DND-41 (cell line): ENCODE data around the gene KCNH2.

Experiments used
- ATAC-seq: fragments of 200-7000 bp; cut with Tn5 transposase; 3 replicates; pipeline ENCODE4 v1.9.1; 2021; ENCODE audit warnings: low read depth; ENCODE audit not compliant: insufficient read depth
- DNase-seq: peaks from one replicate; pipeline ENCODE4 v3.0.0-alpha.2; 2020
- H2AFZ ChIP-seq: 2 replicates; pipeline ENCODE4 v1.6.0; 2012; ENCODE audit warnings: low read depth, low read length
- H3K27ac ChIP-seq: 2 replicates; pipeline ENCODE4 v1.5.1; 2012; ENCODE audit warnings: low read length, inconsistent platforms
- H3K27me3 ChIP-seq: fragments of 200-600 bp; sonication (generic); 2 replicates; pipeline ENCODE4 v1.6.0; 2012; ENCODE audit warnings: low read length, mild to moderate bottlenecking, inconsistent platforms; ENCODE audit not compliant: insufficient read depth, poor library complexity
- H3K36me3 ChIP-seq: 2 replicates; pipeline ENCODE4 v1.5.1; 2012; ENCODE audit warnings: low read length, inconsistent platforms; ENCODE audit not compliant: insufficient read depth
- H3K4me1 ChIP-seq: 2 replicates; pipeline ENCODE4 v1.5.1; 2012; ENCODE audit warnings: mild to moderate bottlenecking, low read length; ENCODE audit not compliant: insufficient read depth
- H3K4me2 ChIP-seq: 2 replicates; pipeline ENCODE4 v1.6.0; 2012; ENCODE audit warnings: mild to moderate bottlenecking, moderate library complexity, low read length, inconsistent platforms; ENCODE audit not compliant: insufficient read depth
- H3K4me3 ChIP-seq, 2 experiments: fragments of 200-600 bp in 1 of 2; shearing (Covaris generic) in 1 of 2; 2 replicates each; pipeline ENCODE4 v1.5.1; 2012 to 2016; ENCODE audit warnings: inconsistent platforms in 2 of 2, low read length in 2 of 2, mild to moderate bottlenecking in 2 of 2, low read depth in 1 of 2, moderate library complexity in 1 of 2
- H3K79me2 ChIP-seq: 2 replicates; pipeline ENCODE4 v1.6.0; 2012; ENCODE audit warnings: low read length, inconsistent platforms; ENCODE audit not compliant: insufficient read depth
- H3K9ac ChIP-seq: 2 replicates; pipeline ENCODE4 v1.6.0; 2012; ENCODE audit warnings: low read depth, mild to moderate bottlenecking, inconsistent platforms, low read length, moderate library complexity
- H3K9me3 ChIP-seq: 2 replicates; pipeline ENCODE4 v1.5.1; 2012; ENCODE audit warnings: low read length, moderate library complexity, mild to moderate bottlenecking, inconsistent platforms; ENCODE audit not compliant: insufficient read depth, severe bottlenecking
- H4K20me1 ChIP-seq: 2 replicates; pipeline ENCODE4 v1.6.0; 2012; ENCODE audit warnings: low read length; ENCODE audit not compliant: insufficient read depth
- EZH2 ChIP-seq: IDR thresholded peaks from 3 replicates; pipeline ENCODE4 v1.6.1; 2012; ENCODE audit warnings: borderline replicate concordance, low read depth, mild to moderate bottlenecking, moderate library complexity, low read length, inconsistent platforms; ENCODE audit not compliant: severe bottlenecking
- TF ChIP-seq, protein P1 (sequence below): IDR thresholded peaks from 2 replicates; pipeline ENCODE4 v1.5.1; 2012; ENCODE audit warnings: borderline replicate concordance, low read length, moderate library complexity, mild to moderate bottlenecking; ENCODE audit not compliant: poor library complexity, severe bottlenecking; ENCODE audit errors: extremely low read depth

KCNH2 gene

DNA sequence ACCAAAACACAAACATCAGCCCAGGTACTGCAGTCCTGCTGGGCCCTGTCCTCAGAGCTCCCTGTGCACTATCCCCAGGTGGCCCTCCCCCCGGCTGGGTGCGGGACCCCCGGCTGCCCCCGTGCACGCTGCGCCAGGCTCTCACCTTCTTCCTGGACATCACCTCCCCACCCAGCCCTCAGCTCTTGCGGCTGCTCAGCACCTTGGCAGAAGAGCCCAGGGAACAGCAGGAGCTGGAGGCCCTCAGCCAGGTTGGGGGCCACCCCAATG lies 31.9 kb upstream of the KCNH2 start:
- Histone ChIP-seq H3K4me2 (no peak overlapping the region), H3K4me3 (no peak overlapping the region), H2AFZ (no peak overlapping the region), H3K27ac (no peak overlapping the region), H3K9ac (no peak overlapping the region), H3K4me1 (peaks cover 25% of the 10 kb centered on the region), H3K79me2 (no peaks in the 10 kb centered on the region), H4K20me1 (no peaks in the 10 kb centered on the region), H3K9me3 (no peaks in the 10 kb centered on the region), H3K36me3 (no peaks in the 10 kb centered on the region), H3K27me3 (no peaks in the 10 kb centered on the region)
- no peak for DNase-seq
- TF ChIP-seq, protein P1, sequence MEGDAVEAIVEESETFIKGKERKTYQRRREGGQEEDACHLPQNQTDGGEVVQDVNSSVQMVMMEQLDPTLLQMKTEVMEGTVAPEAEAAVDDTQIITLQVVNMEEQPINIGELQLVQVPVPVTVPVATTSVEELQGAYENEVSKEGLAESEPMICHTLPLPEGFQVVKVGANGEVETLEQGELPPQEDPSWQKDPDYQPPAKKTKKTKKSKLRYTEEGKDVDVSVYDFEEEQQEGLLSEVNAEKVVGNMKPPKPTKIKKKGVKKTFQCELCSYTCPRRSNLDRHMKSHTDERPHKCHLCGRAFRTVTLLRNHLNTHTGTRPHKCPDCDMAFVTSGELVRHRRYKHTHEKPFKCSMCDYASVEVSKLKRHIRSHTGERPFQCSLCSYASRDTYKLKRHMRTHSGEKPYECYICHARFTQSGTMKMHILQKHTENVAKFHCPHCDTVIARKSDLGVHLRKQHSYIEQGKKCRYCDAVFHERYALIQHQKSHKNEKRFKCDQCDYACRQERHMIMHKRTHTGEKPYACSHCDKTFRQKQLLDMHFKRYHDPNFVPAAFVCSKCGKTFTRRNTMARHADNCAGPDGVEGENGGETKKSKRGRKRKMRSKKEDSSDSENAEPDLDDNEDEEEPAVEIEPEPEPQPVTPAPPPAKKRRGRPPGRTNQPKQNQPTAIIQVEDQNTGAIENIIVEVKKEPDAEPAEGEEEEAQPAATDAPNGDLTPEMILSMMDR = no peak
- TF ChIP-seq EZH2 = no peak
- no peak for ATAC-seq

DNA sequence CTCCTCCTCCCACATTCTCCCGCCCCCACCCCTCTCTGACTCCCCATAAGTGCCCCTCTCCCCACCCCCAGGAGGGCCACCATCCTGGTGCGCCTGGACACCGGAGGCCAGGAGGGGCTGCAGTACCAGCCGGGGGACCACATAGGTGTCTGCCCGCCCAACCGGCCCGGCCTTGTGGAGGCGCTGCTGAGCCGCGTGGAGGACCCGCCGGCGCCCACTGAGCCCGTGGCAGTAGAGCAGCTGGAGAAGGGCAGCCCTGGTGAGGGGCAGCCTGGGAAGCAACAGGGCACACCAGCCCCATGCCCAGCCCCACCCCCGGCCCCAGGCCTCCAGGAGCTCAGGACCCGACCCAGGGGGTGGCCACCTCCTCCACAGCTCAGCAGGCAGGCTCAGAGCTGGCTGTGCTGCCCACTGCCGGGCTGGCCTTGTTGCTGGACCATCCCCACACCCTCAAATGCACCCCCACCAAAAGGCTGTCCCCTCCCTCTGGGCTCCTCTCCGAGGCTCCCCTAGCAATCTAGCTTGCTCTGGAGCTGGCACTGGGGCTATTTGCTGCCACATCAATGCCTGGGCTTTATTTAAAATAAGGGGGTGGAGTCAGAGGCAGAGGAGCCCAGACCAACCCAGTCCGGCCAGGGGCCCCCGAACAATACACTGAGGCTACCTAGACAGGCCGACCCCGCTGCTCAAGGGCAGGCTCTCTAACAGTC lies 31.4 kb upstream of the KCNH2 start:
- TF ChIP-seq EZH2 = no peak
- TF ChIP-seq, protein P1 = peak; percentile 16
- H3K4me3 ChIP-seq = peak overlapping the region in 1 of 2 experiments; percentile 59; a peak in 2 of 4 replicates
- peak overlapping the region; percentile 57; the same call in 1 of the 2 replicates for H3K27ac ChIP-seq
- peak overlapping the region; percentile 67 for H3K4me2 ChIP-seq
- H3K79me2 ChIP-seq = no peaks in the 10 kb centered on the region
- H3K4me1 ChIP-seq = peaks cover 25% of the 10 kb centered on the region
- no peaks in the 10 kb centered on the region for H3K9me3 ChIP-seq
- H3K27me3 ChIP-seq = no peaks in the 10 kb centered on the region
- no peak overlapping the region for H2AFZ ChIP-seq
- H3K36me3 ChIP-seq = no peaks in the 10 kb centered on the region
- DNase-seq (no peak), ATAC-seq (no peak)
- H3K9ac ChIP-seq = peak overlapping the region; percentile 72
- H4K20me1 ChIP-seq = no peaks in the 10 kb centered on the region

DNA sequence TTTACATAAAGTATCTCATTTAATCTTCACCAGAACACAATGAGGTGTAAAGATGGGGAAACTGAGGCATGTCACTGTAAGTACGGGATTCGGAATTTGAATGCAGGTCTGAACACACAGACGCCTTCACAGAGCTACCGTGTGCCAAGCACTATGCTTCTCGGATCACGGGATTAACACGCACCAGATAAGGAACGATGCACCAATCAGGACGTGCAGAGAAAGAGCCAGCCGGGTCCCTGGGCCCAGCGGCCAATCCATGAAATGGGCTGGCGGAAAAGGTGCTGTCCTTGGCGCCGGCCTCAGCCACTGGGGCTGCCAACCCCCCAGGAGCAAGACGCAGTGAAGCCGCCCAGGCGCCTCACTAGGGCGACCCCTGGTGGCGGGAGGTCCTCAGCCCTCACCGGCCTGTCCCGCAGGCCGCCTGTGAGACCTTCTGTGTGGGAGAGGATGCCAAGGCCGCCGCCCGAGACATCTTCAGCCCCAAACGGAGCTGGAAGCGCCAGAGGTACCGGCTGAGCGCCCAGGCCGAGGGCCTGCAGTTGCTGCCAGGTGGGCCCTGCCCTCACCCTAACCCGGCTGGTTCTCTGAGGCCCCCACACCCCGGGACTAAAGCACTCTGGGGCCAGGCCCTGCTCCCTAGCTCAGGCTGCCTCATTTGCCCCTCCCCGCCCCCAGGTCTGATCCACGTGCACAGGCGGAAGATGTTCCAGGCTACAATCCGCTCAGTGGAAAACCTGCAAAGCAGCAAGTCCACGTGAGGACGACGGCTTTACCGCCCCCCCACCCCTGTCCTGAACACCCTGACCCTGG lies 30.6 kb upstream of the KCNH2 start:
- Histone ChIP-seq H3K79me2 (no peaks in the 10 kb centered on the region), H4K20me1 (no peaks in the 10 kb centered on the region), H3K4me3 (peak overlapping the region; percentile 18 to 59; a peak in 3 of 4 replicates), H3K27ac (peak overlapping the region; percentile 57), H3K9ac (peak overlapping the region; percentile 72), H3K4me2 (peak overlapping the region; percentile 67), H3K36me3 (no peaks in the 10 kb centered on the region), H3K9me3 (no peaks in the 10 kb centered on the region), H3K4me1 (peaks cover 25% of the 10 kb centered on the region), H2AFZ (peak overlapping the region; percentile 64), H3K27me3 (no peaks in the 10 kb centered on the region)
- TF ChIP-seq EZH2 = no peak
- TF ChIP-seq, protein P1 = peak; percentile 90
- ATAC-seq (peak; percentile 92), DNase-seq (peak; percentile 85)
